K562 (cell line): ENCODE measurements around the gene KIFC3. TPM values are rescaled to one million over a fixed set of nuclear protein-coding genes. Genes with fewer than 3 reads are reported as not detected.

ENCODE experiments used
- ATF7 ChIP-seq: fragments of 450-650 bp; IDR thresholded peaks from 2 replicates; pipeline ENCODE4 v1.7.1; 2014; ENCODE audit warnings: mild to moderate bottlenecking, moderate library complexity
- CREB3 ChIP-seq: fragments of 450-650 bp; conservative IDR thresholded peaks from 2 replicates; pipeline ENCODE4 v1.6.1; 2016; ENCODE audit warnings: missing genetic modification characterization, low read depth, mild to moderate bottlenecking, missing compliant biosample characterization, moderate library complexity
- CTCF ChIP-seq, 3 experiments: IDR thresholded peaks in 2 of 3; conservative IDR thresholded peaks in 1 of 3; 2 replicates each; pipeline ENCODE4 v1.5.1; 2011 to 2012; ENCODE audit warnings: low read length in 3 of 3, mild to moderate bottlenecking in 3 of 3, control low read depth in 2 of 3, improper control_type of control experiment in 1 of 3, inconsistent platforms in 1 of 3, low read depth in 1 of 3, mixed read lengths in 1 of 3, moderate library complexity in 1 of 3; ENCODE audit not compliant: insufficient read depth in 2 of 3
- E2F3 ChIP-seq: fragments of 250-450 bp; sonication (Bioruptor Pico); IDR thresholded peaks from 2 replicates; pipeline ENCODE4 v1.4.0; 2020; ENCODE audit warnings: mild to moderate bottlenecking
- E2F4 ChIP-seq: sonication (generic); formaldehyde crosslinking; IDR thresholded peaks from 2 replicates; pipeline ENCODE4 v1.8.0; 2022; ENCODE audit warnings: mild to moderate bottlenecking, low read depth, missing genetic modification reagents
- E2F6 ChIP-seq, 2 experiments: IDR thresholded peaks; 2 replicates each; pipeline ENCODE4 v1.6.1; 2011; ENCODE audit warnings: borderline replicate concordance in 1 of 2, control low read depth in 1 of 2, low read depth in 1 of 2, low read length in 1 of 2, mild to moderate bottlenecking in 1 of 2, mixed read lengths in 1 of 2, moderate library complexity in 1 of 2; ENCODE audit not compliant: insufficient read depth in 1 of 2, insufficient read length in 1 of 2, poor library complexity in 1 of 2, severe bottlenecking in 1 of 2; ENCODE audit errors: extremely low read depth in 1 of 2
- ETS2 ChIP-seq: IDR thresholded peaks from 2 replicates; pipeline ENCODE4 v1.6.1; 2016; ENCODE audit warnings: borderline replicate concordance, missing genetic modification characterization, mild to moderate bottlenecking, moderate library complexity, missing compliant biosample characterization; ENCODE audit not compliant: poor library complexity, severe bottlenecking
- GABPB1 ChIP-seq: sonication (generic); formaldehyde crosslinking; IDR thresholded peaks from 2 replicates; pipeline ENCODE4 v1.8.0; 2022; ENCODE audit warnings: mild to moderate bottlenecking, missing genetic modification reagents
- MBD1 ChIP-seq: fragments of 250-450 bp; sonication (Bioruptor Pico); IDR thresholded peaks from 2 replicates; pipeline ENCODE4 v1.8.0; 2022; ENCODE audit warnings: inconsistent platforms
- MIER1 ChIP-seq: fragments of 450-650 bp; IDR thresholded peaks from 2 replicates; pipeline ENCODE4 v1.6.1; 2016; ENCODE audit warnings: antibody characterized with exemption, mild to moderate bottlenecking, low read depth
- NFRKB ChIP-seq: fragments of 450-650 bp; IDR thresholded peaks from 2 replicates; pipeline ENCODE4 v1.6.1; 2016; ENCODE audit warnings: low read depth
- PKNOX1 ChIP-seq: fragments of 450-650 bp; IDR thresholded peaks from 2 replicates; pipeline ENCODE4 v1.6.1; 2016
- SRSF7 ChIP-seq: fragments of 200-400 bp; formaldehyde crosslinking; optimal IDR thresholded peaks from 2 replicates; pipeline ENCODE3; 2017; ENCODE audit warnings: mild to moderate bottlenecking, low read depth, low read length
- XRCC3 ChIP-seq: fragments of 450-650 bp; IDR thresholded peaks from 2 replicates; pipeline ENCODE4 v1.6.1; 2017; ENCODE audit warnings: mild to moderate bottlenecking, moderate library complexity
- ZBTB26 ChIP-seq: fragments of 450-650 bp; formaldehyde crosslinking; IDR thresholded peaks from 2 replicates; pipeline ENCODE4 v1.4.0; 2022; ENCODE audit warnings: missing genetic modification characterization
- ZNF253 ChIP-seq: fragments of 250-450 bp; sonication (Bioruptor Pico); conservative IDR thresholded peaks from 2 replicates; pipeline ENCODE4 v1.6.1; 2021; ENCODE audit warnings: mild to moderate bottlenecking
- polyA plus RNA-seq, 8 experiments: library from polyadenylated mRNA; depleted of rRNA in 4 of 8; stranded (reverse) in 5 of 8; unstranded in 3 of 8; fragments of >200 nt; fragmentation: Nextera tagmentation in 2 of 8; fragmentation: Illumina TruSeq in 1 of 8; extraction: Ambion mirVana in 2 of 8; extraction: Trizol in 1 of 8; gene quantifications; 2 replicates each; pipeline versions ENCODE4 v1.2.1 to v1.2.3, GENCODE V29; 2011 to 2014; ENCODE audit warnings: inconsistent platforms in 1 of 8, missing spikeins in 1 of 8
- total RNA-seq, 7 experiments: library from RNA; depleted of rRNA in 6 of 7; stranded (reverse); fragments of >200 nt in 6 of 7; fragmentation: Illumina TruSeq in 2 of 7; extraction: Trizol in 2 of 7; gene quantifications; 2 replicates each; pipeline versions ENCODE4 v1.2.1 to v1.2.3, GENCODE V29; 2011 to 2021; ENCODE audit warnings: low replicate concordance in 1 of 7

KIFC3 gene
- total and polyA plus RNA-seq, 9 of the 15 experiments (the other 6 are each of a cell fraction or from before 2014, with no cell fraction given): 0.23 to 105 (median 26.2) TPM

- TF ChIP-seq E2F4 (CRISPR knock-in tag) (no peak), E2F6 (IDR thresholded peaks at IDR 0.05; ENCODE audit: borderline replicate concordance in 1 of 2, extremely low read depth in 1 of 2, insufficient read depth in 1 of 2, insufficient read length in 1 of 2, low read depth in 1 of 2, low read length in 1 of 2, poor library complexity in 1 of 2, severe bottlenecking in 1 of 2) (peak; percentile 85 to 95), ETS2 (tag) (peak; percentile 31), XRCC3 (no peak), MIER1 (peak; percentile 46; the same call in 1 of the 2 replicates), PKNOX1 (no peak), ATF7 (peak; percentile 39; the same call in 1 of the 2 replicates), MBD1 (CRISPR knock-in tag) (no peak), E2F3 (CRISPR knock-in tag) (peak; percentile 76), ZBTB26 (CRISPR knock-in tag) (no peak), ZNF253 (CRISPR knock-in tag) (no peak), NFRKB (peak; percentile 85), GABPB1 (CRISPR knock-in tag) (peak; percentile 15; the same call in 1 of the 2 replicates), CREB3 (0 out of 2 replicates have a peak, but pooled peaks have one; percentile 29), SRSF7 (no peak), CTCF (IDR thresholded peaks at IDR 0.05 in 2 of 3, conservative IDR thresholded peaks at IDR 0.05 in 1 of 3; ENCODE audit: insufficient read depth in 2 of 3, low read depth in 1 of 3, low read length in 3 of 3) (peak in 2 of 3 experiments; percentile 37 to 59; a peak in 3 of 6 replicates)
Observed at GRCh38 chr16:57802341-57803133, at the start of gene KIFC3 (continued).
